GM23338 (cell line): Measurements from ENCODE around the gene DBH. TPM values are rescaled to one million over a fixed set of nuclear protein-coding genes. Genes with fewer than 3 reads are reported as not detected.

Experiments
- ATAC-seq: fragments of 200-7000 bp; cut with Tn5 transposase; 3 replicates; pipeline ENCODE4 v1.9.1; 2020
- DNase-seq: peaks from one replicate; pipeline ENCODE4 v3.0.0-alpha.2; 2015; ENCODE audit warnings: low spot score
- H2AFZ ChIP-seq: fragments of 200-600 bp; sonication (generic); 2 replicates; pipeline ENCODE4 v1.8.0; 2016; ENCODE audit warnings: antibody characterized with exemption, mild to moderate bottlenecking, moderate library complexity
- H3F3A ChIP-seq: fragments of 200-600 bp; sonication (generic); replicated peaks from 2 replicates; pipeline ENCODE4 v1.8.0; 2017; ENCODE audit warnings: antibody characterized with exemption, mixed run types, low read depth
- H3K27ac ChIP-seq: fragments of 200-600 bp; sonication (generic); 2 replicates; pipeline ENCODE4 v1.6.1; 2016; ENCODE audit warnings: low read depth
- H3K27me3 ChIP-seq: fragments of 200-600 bp; sonication (generic); 2 replicates; pipeline ENCODE4 v1.8.0; 2016; ENCODE audit warnings: mild to moderate bottlenecking, mixed run types, moderate library complexity; ENCODE audit not compliant: insufficient read depth
- H3K36me3 ChIP-seq: fragments of 200-600 bp; sonication (generic); 2 replicates; pipeline ENCODE4 v1.8.0; 2016; ENCODE audit warnings: mild to moderate bottlenecking; ENCODE audit not compliant: insufficient read depth
- H3K4me1 ChIP-seq: fragments of 200-600 bp; sonication (generic); 2 replicates; pipeline ENCODE4 v1.8.0; 2016; ENCODE audit warnings: mild to moderate bottlenecking, moderate library complexity; ENCODE audit not compliant: insufficient read depth
- H3K4me2 ChIP-seq: fragments of 200-600 bp; sonication (generic); 2 replicates; pipeline ENCODE4 v1.7.1; 2017; ENCODE audit warnings: mixed run types
- H3K4me3 ChIP-seq: fragments of 200-600 bp; sonication (generic); 2 replicates; pipeline ENCODE4 v1.6.1; 2016; ENCODE audit warnings: mixed run types
- H3K79me2 ChIP-seq: fragments of 200-600 bp; sonication (generic); replicated peaks from 2 replicates; pipeline ENCODE4 v1.8.0; 2017; ENCODE audit warnings: mild to moderate bottlenecking; ENCODE audit not compliant: insufficient read depth
- H3K9me2 ChIP-seq: fragments of 200-600 bp; sonication (generic); 2 replicates; pipeline ENCODE4 v1.8.0; 2017; ENCODE audit not compliant: insufficient read depth
- H4K20me1 ChIP-seq: fragments of 200-600 bp; sonication (generic); replicated peaks from 2 replicates; pipeline ENCODE4 v1.8.0; 2017; ENCODE audit warnings: mild to moderate bottlenecking; ENCODE audit not compliant: insufficient read depth
- H3K27ac Mint-ChIP-seq: 2 replicates; pipeline ENCODE4 v1.8.0; 2020; ENCODE audit warnings: inconsistent platforms, mild to moderate bottlenecking, moderate library complexity, mixed read lengths
- H3K27me3 Mint-ChIP-seq: 3 replicates; pipeline ENCODE4 v1.8.0; 2022; ENCODE audit warnings: low read depth, mild to moderate bottlenecking, moderate library complexity, mixed read lengths, inconsistent platforms; ENCODE audit not compliant: insufficient read depth, poor library complexity
- H3K36me3 Mint-ChIP-seq: 3 replicates; pipeline ENCODE4 v1.8.0; 2021; ENCODE audit warnings: low read depth, mild to moderate bottlenecking, inconsistent platforms, moderate library complexity, mixed read lengths
- H3K4me1 Mint-ChIP-seq: 3 replicates; pipeline ENCODE4 v1.8.0; 2020; ENCODE audit warnings: mild to moderate bottlenecking, inconsistent platforms, mixed read lengths
- H3K4me3 Mint-ChIP-seq: 3 replicates; pipeline ENCODE4 v1.8.0; 2021; ENCODE audit warnings: moderate library complexity, mild to moderate bottlenecking, inconsistent platforms, mixed read lengths
- H3K9me3 Mint-ChIP-seq: 3 replicates; pipeline ENCODE4 v1.8.0; 2020; ENCODE audit warnings: moderate library complexity, mild to moderate bottlenecking, inconsistent platforms, mixed read lengths
- CREB1 ChIP-seq: fragments of 250-450 bp; sonication (Bioruptor Pico); IDR thresholded peaks from 2 replicates; pipeline ENCODE4 v1.5.0; 2020; ENCODE audit warnings: low read depth, mild to moderate bottlenecking, moderate library complexity
- ETS1 ChIP-seq: IDR thresholded peaks from 2 replicates; pipeline ENCODE4 v1.6.1; 2016; ENCODE audit warnings: antibody characterized with exemption
- EZH2phosphoT487 ChIP-seq: fragments of 200-600 bp; sonication (generic); IDR thresholded peaks from one replicate; pipeline ENCODE4 v1.8.1; 2018; ENCODE audit warnings: antibody characterized with exemption; ENCODE audit not compliant: unreplicated experiment
- JUNB ChIP-seq: IDR thresholded peaks from one replicate; pipeline ENCODE4 v1.6.1; 2016; ENCODE audit warnings: antibody characterized with exemption; ENCODE audit not compliant: unreplicated experiment
- NANOG ChIP-seq: IDR thresholded peaks from 2 replicates; pipeline ENCODE4 v1.6.1; 2016; ENCODE audit warnings: antibody characterized with exemption, borderline replicate concordance
- POLR2AphosphoS5 ChIP-seq: IDR thresholded peaks from 2 replicates; pipeline ENCODE4 v1.6.1; 2016; ENCODE audit warnings: antibody characterized with exemption, low read depth
- REST ChIP-seq: IDR thresholded peaks from one replicate; pipeline ENCODE4 v1.6.1; 2018; ENCODE audit warnings: antibody characterized with exemption; ENCODE audit not compliant: unreplicated experiment
- STAT1 ChIP-seq: IDR thresholded peaks from one replicate; pipeline ENCODE4 v1.6.1; 2016; ENCODE audit warnings: antibody characterized with exemption; ENCODE audit not compliant: unreplicated experiment
- ZNF331 ChIP-seq: fragments of 250-450 bp; sonication (Bioruptor Pico); IDR thresholded peaks from 2 replicates; pipeline ENCODE4 v1.5.0; 2020; ENCODE audit warnings: low read depth, mild to moderate bottlenecking, moderate library complexity
- ZNF462 ChIP-seq: fragments of 250-450 bp; sonication (Bioruptor Pico); IDR thresholded peaks from 2 replicates; pipeline ENCODE4 v1.5.0; 2020; ENCODE audit warnings: mild to moderate bottlenecking, moderate library complexity
- polyA plus RNA-seq: library from polyadenylated mRNA; unstranded; fragments of >200 nt; fragmentation: Nextera tagmentation; extraction: Ambion mirVana; gene quantifications from 2 replicates; pipeline ENCODE4 v1.2.1, GENCODE V29; 2016
- total RNA-seq: library from RNA; depleted of rRNA; stranded (reverse); fragments of >200 nt; shearing (Covaris generic); gene quantifications from 2 replicates; pipeline ENCODE4 v1.2.3, GENCODE V29; 2014

DBH gene
- total and polyA plus RNA-seq, 2 experiments from 2014 or later: 0.08 to 0.24 TPM

- TF ChIP-seq REST: no peak
- no peak for TF ChIP-seq EZH2phosphoT487
These were observed 7.2 kb downstream of the DBH start (continued) for GRCh38 chr9:133643362-133643755.

GRCh38 chr9:133643978-133644760 lies 8.0 kb downstream of the DBH start:
- Histone ChIP-seq H2AFZ (no peak overlapping the region), H4K20me1 (no peaks in the 10 kb centered on the region), H3K27me3 (no peaks in the 10 kb centered on the region), H3K4me1 (no peaks in the 10 kb centered on the region), H3F3A (no peaks in the 10 kb centered on the region), H3K27ac (no peak overlapping the region), H3K4me3 (no peak overlapping the region), H3K79me2 (no peaks in the 10 kb centered on the region), H3K9me2 (no peaks in the 10 kb centered on the region), H3K4me2 (no peak overlapping the region), H3K36me3 (no peaks in the 10 kb centered on the region)
- no peak for DNase-seq
- no peaks in the 10 kb centered on the region for H3K9me3 Mint-ChIP-seq
- no peak for ATAC-seq
- no peaks in the 10 kb centered on the region for H3K36me3 Mint-ChIP-seq
- no peak overlapping the region for H3K27ac Mint-ChIP-seq
- TF ChIP-seq POLR2AphosphoS5 (no peak), ZNF462 (CRISPR knock-in tag) (no peak), NANOG (no peak), REST (no peak), ETS1 (no peak), JUNB (no peak), STAT1 (no peak), CREB1 (CRISPR knock-in tag) (no peak), ZNF331 (CRISPR knock-in tag) (no peak)
- peaks cover 5% of the 10 kb centered on the region for H3K4me1 Mint-ChIP-seq
- H3K27me3 Mint-ChIP-seq: peaks cover 3% of the 10 kb centered on the region
- H3K4me3 Mint-ChIP-seq: no peak overlapping the region
